Measurements from ENCODE around the gene PPIP5K2.

The PPIP5K2 gene

GRCh38 chr5:103228061-103228460 lies 108.0 kb downstream of the PPIP5K2 start:
- Histone ChIP-seq H3K36me3 (ENCODE audit: control insufficient read depth in 5 of 5, insufficient read depth in 5 of 5, low read length in 5 of 5) (no peaks in the 10 kb centered on the region), H3K4me3 (ENCODE audit: low read depth in 1 of 5, low read length in 5 of 5) (no peak overlapping the region), H3K9ac (ENCODE audit: low read length in 5 of 5) (no peak overlapping the region), H3K9me3 (ENCODE audit: control insufficient read depth in 5 of 5, low read length in 5 of 5) (peaks cover 0 to 5% (median 0%) of the 10 kb centered on the region in 5 donors), H3K27ac (ENCODE audit: low read depth, low read length) (no peak overlapping the region), H3K4me1 (ENCODE audit: control insufficient read depth in 5 of 5, insufficient read depth in 5 of 5, low read length in 5 of 5) (peaks cover 0 to 4% (median 3%) of the 10 kb centered on the region in 5 donors), H3K27me3 (ENCODE audit: control insufficient read depth in 5 of 5, insufficient read depth in 4 of 5, low read length in 5 of 5) (no peaks in the 10 kb centered on the region)

- Histone ChIP-seq H3K27me3 (ENCODE audit: control insufficient read depth in 5 of 5, insufficient read depth in 4 of 5, low read length in 5 of 5) (no peaks in the 10 kb centered on the region), H3K9ac (ENCODE audit: low read length in 5 of 5) (no peak overlapping the region), H3K27ac (ENCODE audit: low read depth, low read length) (no peak overlapping the region), H3K4me1 (ENCODE audit: control insufficient read depth in 5 of 5, insufficient read depth in 5 of 5, low read length in 5 of 5) (peaks cover 0 to 4% (median 3%) of the 10 kb centered on the region in 5 donors), H3K4me3 (ENCODE audit: low read depth in 1 of 5, low read length in 5 of 5) (no peak overlapping the region), H3K36me3 (ENCODE audit: control insufficient read depth in 5 of 5, insufficient read depth in 5 of 5, low read length in 5 of 5) (no peaks in the 10 kb centered on the region), H3K9me3 (ENCODE audit: control insufficient read depth in 5 of 5, low read length in 5 of 5) (peaks cover 0 to 5% (median 0%) of the 10 kb centered on the region in 5 donors)
These were observed 108.5 kb downstream of the PPIP5K2 start for GRCh38 chr5:103228588-103228987.

DNA sequence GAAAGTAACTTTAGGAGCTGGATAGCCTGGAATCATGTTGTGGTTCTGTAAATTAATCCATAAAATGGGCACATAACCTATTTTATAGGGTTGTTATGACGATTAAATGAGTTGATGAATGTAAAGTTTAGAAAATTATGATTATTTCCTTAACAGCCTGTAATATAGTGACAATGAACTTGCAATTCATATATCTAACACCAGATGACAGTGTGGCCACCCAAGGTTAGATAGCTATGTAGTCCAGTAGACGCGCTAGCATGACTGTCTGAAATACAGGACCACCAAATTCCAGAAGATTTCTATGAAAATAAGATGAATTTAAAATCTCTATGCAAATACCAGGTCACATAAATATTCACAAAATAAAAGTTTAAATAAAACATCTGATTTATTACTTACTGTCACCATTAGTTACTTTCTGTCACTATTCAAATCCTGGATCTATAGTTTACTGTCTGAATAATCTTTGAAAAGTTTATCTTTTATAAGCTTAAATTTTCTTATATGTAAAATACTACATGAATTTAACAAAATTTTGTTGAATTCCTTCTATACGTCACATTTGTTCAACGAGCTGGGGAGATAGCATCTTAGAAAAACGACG lies 112.4 kb downstream of the PPIP5K2 start:
- no peaks in the 10 kb centered on the region for H3K27me3 ChIP-seq (ENCODE audit: control insufficient read depth in 5 of 5, insufficient read depth in 4 of 5, low read length in 5 of 5)
- H3K4me3 ChIP-seq (ENCODE audit: low read depth in 1 of 5, low read length in 5 of 5), result no peak overlapping the region
- H3K9ac ChIP-seq (ENCODE audit: low read length in 5 of 5), result no peak overlapping the region
- H3K9me3 ChIP-seq (ENCODE audit: control insufficient read depth in 5 of 5, low read length in 5 of 5), result peaks cover 0 to 5% (median 0%) of the 10 kb centered on the region in 5 donors
- no peaks in the 10 kb centered on the region for H3K4me1 ChIP-seq (ENCODE audit: control insufficient read depth in 5 of 5, insufficient read depth in 5 of 5, low read length in 5 of 5)
- no peak overlapping the region for H3K27ac ChIP-seq (ENCODE audit: low read depth, low read length)
- no peaks in the 10 kb centered on the region for H3K36me3 ChIP-seq (ENCODE audit: control insufficient read depth in 5 of 5, insufficient read depth in 5 of 5, low read length in 5 of 5)

DNA sequence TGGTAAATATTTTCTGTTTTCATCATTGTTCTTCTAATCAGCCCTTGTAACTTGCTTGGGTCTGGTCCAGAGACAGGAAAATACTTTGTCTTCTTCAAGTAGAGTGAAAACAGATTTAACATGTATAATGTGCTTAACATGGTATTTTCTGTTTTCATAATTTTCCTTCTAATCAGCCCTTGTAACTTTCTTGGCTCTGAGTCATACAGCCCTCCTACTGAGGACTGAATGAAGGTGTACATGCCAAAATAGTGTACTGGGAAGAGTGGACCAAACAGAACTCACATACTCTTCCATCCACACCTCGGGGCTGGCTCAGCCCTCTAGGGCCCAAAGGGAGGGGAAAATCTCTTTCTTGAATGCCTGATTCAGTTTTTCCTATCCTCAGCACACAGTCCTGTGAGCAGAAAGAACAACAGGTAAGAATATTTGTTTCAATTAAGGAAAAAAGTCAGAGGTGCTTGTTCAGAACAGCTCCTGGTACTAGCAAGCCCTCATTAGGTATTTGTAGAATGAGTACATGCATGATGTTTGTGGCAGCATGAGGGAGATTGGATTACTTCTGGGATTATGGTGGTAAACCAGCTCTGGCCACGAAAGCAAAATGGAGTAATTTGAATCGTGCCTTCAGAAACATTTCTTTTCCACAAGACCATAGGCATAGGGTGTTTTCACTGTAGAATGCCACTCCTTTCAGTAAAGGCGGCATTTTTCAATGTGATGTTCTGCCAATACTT lies 114.3 kb downstream of the PPIP5K2 start:
- Histone ChIP-seq H3K9ac (ENCODE audit: low read length in 5 of 5) (no peak overlapping the region), H3K4me3 (ENCODE audit: low read depth in 1 of 5, low read length in 5 of 5) (no peak overlapping the region), H3K36me3 (ENCODE audit: control insufficient read depth in 5 of 5, insufficient read depth in 5 of 5, low read length in 5 of 5) (no peaks in the 10 kb centered on the region), H3K9me3 (ENCODE audit: control insufficient read depth in 5 of 5, low read length in 5 of 5) (peaks cover 0 to 3% (median 0%) of the 10 kb centered on the region in 5 donors), H3K27ac (ENCODE audit: low read depth, low read length) (no peak overlapping the region), H3K27me3 (ENCODE audit: control insufficient read depth in 5 of 5, insufficient read depth in 4 of 5, low read length in 5 of 5) (no peaks in the 10 kb centered on the region), H3K4me1 (ENCODE audit: control insufficient read depth in 5 of 5, insufficient read depth in 5 of 5, low read length in 5 of 5) (no peaks in the 10 kb centered on the region)

- no peaks in the 10 kb centered on the region for H3K4me1 ChIP-seq (ENCODE audit: control insufficient read depth in 5 of 5, insufficient read depth in 5 of 5, low read length in 5 of 5)
- no peak overlapping the region for H3K27ac ChIP-seq (ENCODE audit: low read depth, low read length)
- no peak overlapping the region for H3K9ac ChIP-seq (ENCODE audit: low read length in 5 of 5)
- H3K4me3 ChIP-seq (ENCODE audit: low read depth in 1 of 5, low read length in 5 of 5), result no peak overlapping the region
- H3K36me3 ChIP-seq (ENCODE audit: control insufficient read depth in 5 of 5, insufficient read depth in 5 of 5, low read length in 5 of 5), result no peaks in the 10 kb centered on the region
- peaks cover 0 to 3% (median 2%) of the 10 kb centered on the region in 5 donors for H3K9me3 ChIP-seq (ENCODE audit: control insufficient read depth in 5 of 5, low read length in 5 of 5)
- no peaks in the 10 kb centered on the region for H3K27me3 ChIP-seq (ENCODE audit: control insufficient read depth in 5 of 5, insufficient read depth in 4 of 5, low read length in 5 of 5)
These were observed 115.8 kb downstream of the PPIP5K2 start for GRCh38 chr5:103235891-103236290.

- no peaks in the 10 kb centered on the region for H3K4me1 ChIP-seq (ENCODE audit: control insufficient read depth in 5 of 5, insufficient read depth in 5 of 5, low read length in 5 of 5)
- no peaks in the 10 kb centered on the region for H3K27me3 ChIP-seq (ENCODE audit: control insufficient read depth in 5 of 5, insufficient read depth in 4 of 5, low read length in 5 of 5)
- peaks cover 0 to 3% (median 2%) of the 10 kb centered on the region in 5 donors for H3K9me3 ChIP-seq (ENCODE audit: control insufficient read depth in 5 of 5, low read length in 5 of 5)
- H3K4me3 ChIP-seq (ENCODE audit: low read depth in 1 of 5, low read length in 5 of 5), result no peak overlapping the region
- no peaks in the 10 kb centered on the region for H3K36me3 ChIP-seq (ENCODE audit: control insufficient read depth in 5 of 5, insufficient read depth in 5 of 5, low read length in 5 of 5)
- no peak overlapping the region for H3K9ac ChIP-seq (ENCODE audit: low read length in 5 of 5)
- H3K27ac ChIP-seq (ENCODE audit: low read depth, low read length), result no peak overlapping the region
These were observed 117.7 kb downstream of the PPIP5K2 start for GRCh38 chr5:103237778-103238177.

- Histone ChIP-seq H3K4me3 (ENCODE audit: low read depth in 1 of 5, low read length in 5 of 5) (no peak overlapping the region), H3K9ac (ENCODE audit: low read length in 5 of 5) (no peak overlapping the region), H3K9me3 (ENCODE audit: control insufficient read depth in 5 of 5, low read length in 5 of 5) (peaks cover 0 to 3% (median 2%) of the 10 kb centered on the region in 5 donors), H3K27me3 (ENCODE audit: control insufficient read depth in 5 of 5, insufficient read depth in 4 of 5, low read length in 5 of 5) (no peaks in the 10 kb centered on the region), H3K36me3 (ENCODE audit: control insufficient read depth in 5 of 5, insufficient read depth in 5 of 5, low read length in 5 of 5) (no peaks in the 10 kb centered on the region), H3K27ac (ENCODE audit: low read depth, low read length) (no peak overlapping the region), H3K4me1 (ENCODE audit: control insufficient read depth in 5 of 5, insufficient read depth in 5 of 5, low read length in 5 of 5) (no peaks in the 10 kb centered on the region)
These were observed 123.6 kb downstream of the PPIP5K2 start for GRCh38 chr5:103243665-103244064.

DNA sequence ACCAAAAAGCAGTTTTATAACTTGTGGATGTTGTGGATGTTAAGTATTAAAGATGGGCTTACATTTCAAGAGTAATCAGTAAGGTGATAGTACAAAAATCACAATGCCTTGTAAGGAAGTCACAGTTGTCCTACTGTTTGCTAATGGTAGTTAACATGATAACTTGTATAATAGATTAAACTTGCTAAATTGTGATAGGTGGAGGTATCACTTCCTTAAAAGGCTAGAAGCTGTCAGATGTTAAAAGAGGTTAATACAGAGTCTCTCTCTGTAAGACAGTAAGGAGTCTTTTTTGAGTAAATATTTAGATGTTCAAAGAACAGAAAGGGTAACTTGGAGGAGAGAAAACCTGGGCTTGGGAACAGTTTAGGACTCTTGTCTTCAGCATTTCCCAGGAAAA lies 124.3 kb downstream of the PPIP5K2 start:
- Histone ChIP-seq H3K36me3 (ENCODE audit: control insufficient read depth in 5 of 5, insufficient read depth in 5 of 5, low read length in 5 of 5) (no peaks in the 10 kb centered on the region), H3K27ac (ENCODE audit: low read depth, low read length) (no peak overlapping the region), H3K9me3 (ENCODE audit: control insufficient read depth in 5 of 5, low read length in 5 of 5) (peaks cover 0 to 2% (median 0%) of the 10 kb centered on the region in 5 donors)

GRCh38 chr5:103245761-103246160 lies 125.7 kb downstream of the PPIP5K2 start:
- no peaks in the 10 kb centered on the region for H3K4me1 ChIP-seq (ENCODE audit: control insufficient read depth in 5 of 5, insufficient read depth in 5 of 5, low read length in 5 of 5)
- H3K36me3 ChIP-seq (ENCODE audit: control insufficient read depth in 5 of 5, insufficient read depth in 5 of 5, low read length in 5 of 5), result no peaks in the 10 kb centered on the region
- H3K9me3 ChIP-seq (ENCODE audit: control insufficient read depth in 5 of 5, low read length in 5 of 5), result no peaks in the 10 kb centered on the region
- no peaks in the 10 kb centered on the region for H3K27me3 ChIP-seq (ENCODE audit: control insufficient read depth in 5 of 5, insufficient read depth in 4 of 5, low read length in 5 of 5)
- H3K27ac ChIP-seq (ENCODE audit: low read depth, low read length), result no peak overlapping the region
- no peak overlapping the region for H3K4me3 ChIP-seq (ENCODE audit: low read depth in 1 of 5, low read length in 5 of 5)
- no peak overlapping the region for H3K9ac ChIP-seq (ENCODE audit: low read length in 5 of 5)

More for the DNA sequence above, 124.3 kb downstream of the PPIP5K2 start:
- Histone ChIP-seq H3K4me3 (ENCODE audit: low read depth in 1 of 5, low read length in 5 of 5) (no peak overlapping the region), H3K9ac (ENCODE audit: low read length in 5 of 5) (no peak overlapping the region), H3K27me3 (ENCODE audit: control insufficient read depth in 5 of 5, insufficient read depth in 4 of 5, low read length in 5 of 5) (no peaks in the 10 kb centered on the region), H3K4me1 (ENCODE audit: control insufficient read depth in 5 of 5, insufficient read depth in 5 of 5, low read length in 5 of 5) (no peaks in the 10 kb centered on the region)

DNA sequence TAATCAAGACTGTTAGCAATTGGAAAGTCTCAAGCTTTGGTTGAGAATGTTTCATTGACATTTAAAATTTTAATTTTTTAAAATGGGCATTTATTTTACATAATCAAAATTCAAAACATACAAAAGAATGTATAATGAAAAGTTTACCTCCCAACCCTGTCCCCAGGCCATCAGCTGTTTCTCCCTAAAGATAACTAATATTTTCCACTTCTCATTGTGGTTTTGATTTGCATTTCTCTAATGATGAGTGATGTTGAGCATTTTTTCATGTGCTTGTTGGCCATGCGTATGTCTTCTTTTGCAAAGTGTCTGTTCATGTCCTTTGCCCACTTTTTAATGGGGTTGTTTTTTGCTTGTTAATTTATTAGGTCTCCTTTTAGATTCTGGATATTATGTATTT lies 127.0 kb downstream of the PPIP5K2 start:
- H3K27ac ChIP-seq (ENCODE audit: low read depth, low read length), result no peak overlapping the region
- no peak overlapping the region for H3K4me3 ChIP-seq (ENCODE audit: low read depth in 1 of 5, low read length in 5 of 5)
- no peaks in the 10 kb centered on the region for H3K4me1 ChIP-seq (ENCODE audit: control insufficient read depth in 5 of 5, insufficient read depth in 5 of 5, low read length in 5 of 5)
- H3K9me3 ChIP-seq (ENCODE audit: control insufficient read depth in 5 of 5, low read length in 5 of 5), result no peaks in the 10 kb centered on the region
- no peaks in the 10 kb centered on the region for H3K36me3 ChIP-seq (ENCODE audit: control insufficient read depth in 5 of 5, insufficient read depth in 5 of 5, low read length in 5 of 5)
- H3K27me3 ChIP-seq (ENCODE audit: control insufficient read depth in 5 of 5, insufficient read depth in 4 of 5, low read length in 5 of 5), result no peaks in the 10 kb centered on the region
- no peak overlapping the region for H3K9ac ChIP-seq (ENCODE audit: low read length in 5 of 5)
